ENCODE data around the gene FOXO6. TPM values are rescaled to one million over a fixed set of nuclear protein-coding genes. Genes with fewer than 3 reads are reported as not detected.

The FOXO6 gene
- total and polyA plus RNA-seq, 2 of the 13 experiments (the other 11 are each of a cell fraction or from before 2014, with no cell fraction given): 0.13 TPM; not detected in 1

DNA sequence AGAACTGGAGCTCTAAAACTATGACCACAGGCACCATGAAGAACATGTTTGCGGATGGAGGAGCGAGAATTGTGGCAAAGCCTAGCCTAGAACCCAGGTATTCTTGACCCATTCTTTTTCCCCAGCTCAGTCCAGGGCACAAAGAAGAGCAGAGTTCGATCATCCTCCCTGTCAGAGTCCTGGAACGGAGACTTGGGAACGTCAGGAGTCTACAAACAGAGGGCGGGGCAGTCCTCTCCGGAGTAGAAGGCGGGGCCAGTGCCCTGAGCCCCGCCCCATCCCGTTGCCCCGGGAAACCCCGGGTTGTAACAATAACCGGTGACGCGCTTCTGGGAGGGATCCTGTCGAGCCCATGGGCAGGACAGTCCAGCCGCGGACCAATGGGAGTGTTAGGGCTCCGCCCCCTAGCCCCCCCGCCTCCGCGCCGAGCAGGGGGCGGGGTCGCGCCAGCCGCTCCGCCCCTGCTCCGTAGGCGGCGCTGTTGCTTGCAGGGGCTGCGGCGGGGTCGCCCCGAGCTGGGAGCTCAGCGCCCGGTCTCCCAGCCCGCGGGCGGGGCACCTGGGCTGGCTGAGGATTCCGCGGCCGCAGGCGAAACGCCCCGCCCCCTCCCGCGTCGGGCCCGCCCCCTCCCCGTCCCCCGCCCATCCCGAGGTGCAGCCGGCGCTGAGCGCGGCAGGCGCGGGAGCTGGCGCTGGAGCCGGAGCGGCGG, at the start of gene FOXO6 (continued):
- TF ChIP-seq ZNF570 (CRISPR knock-in tag; IDR thresholded peaks at IDR 0.05; ENCODE audit: borderline replicate concordance): no peak
- peak; percentile 14; the same call in 1 of the 2 replicates for TF ChIP-seq POGK (CRISPR knock-in tag; conservative IDR thresholded peaks at IDR 0.05)
- TF ChIP-seq ZNF839 (CRISPR knock-in tag; IDR thresholded peaks at IDR 0.05; ENCODE audit: borderline replicate concordance): no peak
- no peak for TF ChIP-seq ZNF710 (CRISPR knock-in tag; IDR thresholded peaks at IDR 0.05; ENCODE audit: borderline replicate concordance)
- TF ChIP-seq CREM (IDR thresholded peaks at IDR 0.05): peak; percentile 45; the same call in 1 of the 2 replicates
- no peak for TF ChIP-seq CREM (CRISPR knock-in tag; IDR thresholded peaks at IDR 0.05)
- TF ChIP-seq, protein P1, sequence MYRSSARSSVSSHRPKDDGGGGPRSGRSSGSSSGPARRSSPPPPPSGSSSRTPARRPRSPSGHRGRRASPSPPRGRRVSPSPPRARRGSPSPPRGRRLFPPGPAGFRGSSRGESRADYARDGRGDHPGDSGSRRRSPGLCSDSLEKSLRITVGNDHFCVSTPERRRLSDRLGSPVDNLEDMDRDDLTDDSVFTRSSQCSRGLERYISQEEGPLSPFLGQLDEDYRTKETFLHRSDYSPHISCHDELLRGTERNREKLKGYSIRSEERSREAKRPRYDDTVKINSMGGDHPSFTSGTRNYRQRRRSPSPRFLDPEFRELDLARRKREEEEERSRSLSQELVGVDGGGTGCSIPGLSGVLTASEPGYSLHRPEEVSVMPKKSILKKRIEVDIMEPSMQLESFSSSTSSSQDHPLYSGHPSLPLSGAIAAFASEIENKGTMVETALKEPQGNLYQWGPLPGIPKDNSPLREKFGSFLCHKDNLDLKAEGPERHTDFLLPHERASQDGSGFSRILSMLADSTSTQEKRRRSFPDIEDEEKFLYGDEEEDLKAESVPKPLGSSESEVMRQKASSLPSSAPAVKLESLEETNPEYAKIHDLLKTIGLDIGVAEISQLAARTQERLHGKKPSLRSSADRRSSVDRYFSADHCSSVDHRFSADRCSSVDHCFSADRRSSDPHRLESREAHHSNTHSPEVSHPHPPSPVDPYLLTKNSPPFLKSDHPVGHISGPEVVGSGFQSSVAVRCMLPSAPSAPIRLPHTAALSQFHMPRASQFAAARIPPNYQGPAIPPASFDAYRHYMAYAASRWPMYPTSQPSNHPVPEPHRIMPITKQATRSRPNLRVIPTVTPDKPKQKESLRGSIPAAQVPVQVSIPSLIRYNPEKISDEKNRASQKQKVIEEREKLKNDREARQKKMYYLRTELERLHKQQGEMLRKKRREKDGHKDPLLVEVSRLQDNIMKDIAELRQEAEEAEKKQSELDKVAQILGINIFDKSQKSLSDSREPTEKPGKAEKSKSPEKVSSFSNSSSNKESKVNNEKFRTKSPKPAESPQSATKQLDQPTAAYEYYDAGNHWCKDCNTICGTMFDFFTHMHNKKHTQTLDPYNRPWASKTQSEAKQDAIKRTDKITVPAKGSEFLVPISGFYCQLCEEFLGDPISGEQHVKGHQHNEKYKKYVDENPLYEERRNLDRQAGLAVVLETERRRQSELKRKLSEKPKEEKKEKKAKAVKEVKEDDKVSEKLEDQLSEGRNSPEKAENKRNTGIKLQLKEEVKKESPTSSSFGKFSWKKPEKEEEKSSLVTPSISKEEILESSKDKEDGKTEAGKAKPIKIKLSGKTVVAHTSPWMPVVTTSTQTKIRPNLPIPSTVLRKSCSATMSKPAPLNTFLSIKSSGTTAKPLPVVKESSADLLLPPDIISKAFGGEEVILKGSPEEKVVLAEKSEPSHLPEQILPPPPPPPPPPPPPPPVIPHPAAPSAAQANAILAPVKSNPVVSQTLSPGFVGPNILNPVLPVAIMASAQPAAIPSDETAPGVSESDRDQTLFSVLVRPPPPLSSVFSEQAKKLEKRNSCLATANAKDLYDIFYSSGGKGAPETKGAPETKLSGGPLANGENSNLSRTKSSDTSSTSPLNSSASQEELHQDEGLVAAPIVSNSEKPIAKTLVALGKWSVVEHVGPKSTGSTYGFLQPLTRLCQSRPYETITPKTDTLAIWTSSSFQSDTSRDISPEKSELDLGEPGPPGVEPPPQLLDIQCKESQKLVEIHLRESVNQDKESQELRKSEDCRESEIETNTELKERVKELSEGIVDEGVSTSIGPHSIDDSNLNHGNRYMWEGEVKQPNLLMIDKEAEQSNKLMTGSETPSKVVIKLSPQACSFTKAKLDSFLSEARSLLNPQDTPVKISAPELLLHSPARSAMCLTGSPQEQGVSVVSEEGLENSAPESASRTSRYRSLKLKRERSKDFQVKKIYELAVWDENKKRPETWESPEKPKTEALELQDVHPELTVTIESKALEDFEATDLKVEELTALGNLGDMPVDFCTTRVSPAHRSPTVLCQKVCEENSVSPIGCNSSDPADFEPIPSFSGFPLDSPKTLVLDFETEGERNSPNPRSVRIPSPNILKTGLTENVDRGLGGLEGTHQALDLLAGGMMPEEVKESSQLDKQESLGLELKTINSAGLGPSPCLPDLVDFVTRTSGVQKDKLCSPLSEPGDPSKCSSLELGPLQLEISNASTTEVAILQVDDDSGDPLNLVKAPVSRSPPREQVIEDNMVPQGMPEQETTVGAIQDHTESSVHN (CRISPR knock-in tag; IDR thresholded peaks at IDR 0.05): no peak
- TF ChIP-seq, protein P2, sequence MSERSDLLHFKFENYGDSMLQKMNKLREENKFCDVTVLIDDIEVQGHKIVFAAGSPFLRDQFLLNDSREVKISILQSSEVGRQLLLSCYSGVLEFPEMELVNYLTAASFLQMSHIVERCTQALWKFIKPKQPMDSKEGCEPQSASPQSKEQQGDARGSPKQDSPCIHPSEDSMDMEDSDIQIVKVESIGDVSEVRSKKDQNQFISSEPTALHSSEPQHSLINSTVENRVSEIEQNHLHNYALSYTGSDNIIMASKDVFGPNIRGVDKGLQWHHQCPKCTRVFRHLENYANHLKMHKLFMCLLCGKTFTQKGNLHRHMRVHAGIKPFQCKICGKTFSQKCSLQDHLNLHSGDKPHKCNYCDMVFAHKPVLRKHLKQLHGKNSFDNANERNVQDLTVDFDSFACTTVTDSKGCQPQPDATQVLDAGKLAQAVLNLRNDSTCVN (CRISPR knock-in tag; IDR thresholded peaks at IDR 0.05; ENCODE audit: borderline replicate concordance): no peak
- TF ChIP-seq ZNF136 (CRISPR knock-in tag; IDR thresholded peaks at IDR 0.05; ENCODE audit: low read depth): no peak
- TF ChIP-seq CHD4 (IDR thresholded peaks at IDR 0.05; ENCODE audit: borderline replicate concordance, low read length): no peak
- TF ChIP-seq ESRRA (CRISPR knock-in tag; IDR thresholded peaks at IDR 0.05; ENCODE audit: low read depth): no peak
- TF ChIP-seq ZNF280B (CRISPR knock-in tag; IDR thresholded peaks at IDR 0.05; ENCODE audit: borderline replicate concordance): no peak
- no peak for TF ChIP-seq ZNF235 (CRISPR knock-in tag; IDR thresholded peaks at IDR 0.05; ENCODE audit: borderline replicate concordance)

All from HepG2 (cell line).